COLO668 (cell line): Measurements from ENCODE around the gene TTC34.
"Not testable (repeated sequence)": the region's sequence is repeated elsewhere in the genome, so short reads cannot be mapped to it uniquely, and the experiment has no call there.

Experiments used
- DNase-seq: peaks from one replicate; lab custom pipeline; 2025; ENCODE audit not compliant: unreplicated experiment; lab: John Stamatoyannopoulos, UW

The TTC34 gene

DNA sequence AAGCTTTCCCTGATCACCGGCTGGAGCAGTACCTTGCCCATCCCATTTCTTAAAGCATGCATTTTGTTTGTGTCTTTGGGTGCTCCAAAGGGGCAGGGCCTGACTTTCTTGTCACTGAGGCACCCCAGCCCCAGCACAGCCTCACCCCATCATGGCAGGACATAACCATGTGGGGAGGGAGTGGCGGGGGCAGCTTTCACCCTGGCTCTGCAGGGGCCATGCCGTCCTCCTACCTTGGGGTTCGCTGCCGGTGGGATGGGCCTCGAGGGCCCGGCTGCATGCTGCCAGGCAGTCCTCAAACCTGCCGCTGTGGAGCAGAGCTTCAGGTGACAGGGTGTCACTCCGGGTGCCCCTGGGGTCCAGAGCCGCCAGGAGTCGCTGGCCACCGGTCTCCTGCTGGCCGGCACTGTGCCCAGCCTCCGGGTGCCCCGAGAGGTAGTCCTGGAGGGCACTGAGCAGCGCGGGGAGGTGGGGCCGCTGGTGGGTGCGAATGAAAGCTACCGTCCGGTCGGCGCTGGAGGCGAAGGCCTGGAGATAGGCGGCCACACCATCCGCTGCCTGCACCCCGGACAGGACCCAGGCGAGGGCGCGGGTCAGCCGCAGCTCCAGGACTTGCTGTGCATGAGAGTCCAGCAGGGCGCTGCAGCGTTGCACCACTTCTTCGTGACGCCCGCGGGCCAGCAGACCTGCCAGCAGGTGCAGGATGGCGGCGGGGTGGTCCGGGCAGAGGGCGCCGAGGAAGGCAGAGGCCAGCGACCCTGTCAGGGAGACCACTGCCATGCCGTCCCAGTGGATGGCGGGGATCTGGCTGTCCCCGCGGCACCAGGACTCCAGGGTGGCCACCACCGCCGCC is 1.5 kb downstream of the TTC34 start:
- no peak for DNase-seq

DNA sequence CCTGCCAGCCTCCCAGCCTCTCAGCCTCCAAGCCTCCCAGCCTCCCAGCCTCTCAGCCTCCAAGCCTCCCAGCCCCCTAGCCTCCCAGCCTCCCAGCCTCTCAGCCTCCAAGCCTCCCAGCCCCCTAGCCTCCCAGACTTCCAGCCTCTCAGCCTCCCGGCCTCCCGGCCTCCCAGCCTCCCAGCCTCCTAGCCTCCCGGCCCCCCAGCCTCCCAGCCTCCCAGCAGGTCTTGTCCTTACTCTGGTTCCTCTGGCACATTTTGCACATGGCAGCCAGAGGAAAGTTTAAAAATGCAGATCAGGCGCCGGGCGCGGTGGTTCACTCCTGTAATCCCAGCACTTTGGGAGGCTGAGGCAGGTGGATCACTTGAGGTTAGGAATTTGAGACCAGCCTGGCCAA is 2.5 kb downstream of the TTC34 start:
- DNase-seq, result not testable (repeated sequence)

- DNase-seq, result no peak
Measured at GRCh38 chr1:2797741-2798016, 3.8 kb downstream of the TTC34 start.

- no peak for DNase-seq
Measured at GRCh38 chr1:2796890-2797740, 4.4 kb downstream of the TTC34 start.

DNA sequence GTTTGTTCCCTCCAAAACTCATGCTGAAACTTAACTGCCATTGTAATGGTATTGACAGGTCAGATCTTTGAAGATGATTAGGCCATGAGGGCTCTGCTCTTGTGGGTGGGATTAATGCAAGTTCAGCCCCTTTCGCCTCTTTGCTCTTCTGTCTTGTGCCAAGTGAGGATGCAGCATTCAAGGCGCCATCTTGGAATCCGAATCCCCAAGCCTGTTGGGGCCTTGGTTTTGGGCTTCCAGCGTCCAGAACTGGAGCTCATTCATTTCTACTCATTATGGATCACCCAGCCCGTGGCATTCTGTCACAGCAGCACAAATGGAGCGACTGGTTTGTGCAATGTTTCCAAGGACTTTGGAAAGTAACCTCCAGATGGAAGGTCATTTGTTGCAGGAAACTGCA is 5.6 kb downstream of the TTC34 start:
- DNase-seq, result no peak

DNA sequence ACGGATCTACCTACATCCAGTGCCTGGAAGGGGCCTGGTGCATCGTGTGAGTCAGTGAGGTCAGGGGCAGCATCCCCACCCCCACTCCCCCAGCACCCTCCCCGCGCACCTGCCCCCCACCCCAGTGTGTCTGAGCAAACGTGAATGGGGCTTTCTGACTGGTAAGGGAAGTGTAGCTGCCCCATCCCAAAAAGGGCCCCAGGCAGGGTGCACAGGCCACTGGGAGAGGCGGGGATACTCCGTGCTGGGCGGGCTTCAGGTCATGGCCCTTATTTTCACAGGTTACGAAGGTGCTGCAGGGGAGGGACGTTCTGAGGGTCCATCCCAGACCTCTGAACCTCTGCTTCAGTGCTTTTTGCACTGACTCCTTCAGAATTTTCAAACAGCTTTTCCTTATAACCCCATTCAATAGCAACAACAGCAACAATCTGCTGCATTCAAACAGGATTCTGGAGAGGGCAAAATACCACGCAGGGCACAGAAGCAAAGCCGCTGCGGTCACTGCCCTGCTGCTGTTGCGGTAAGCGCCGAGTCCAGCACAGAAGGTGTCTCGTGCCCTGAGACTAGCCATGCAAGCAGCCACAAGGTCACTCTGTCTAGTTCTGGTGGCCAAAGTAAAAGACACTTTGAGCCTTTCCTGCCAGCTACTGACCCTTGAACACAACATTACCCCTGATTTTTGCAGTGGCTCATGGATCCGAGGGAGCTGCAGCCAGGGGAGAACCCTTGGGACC is 10.3 kb downstream of the TTC34 start:
- no peak for DNase-seq

DNA sequence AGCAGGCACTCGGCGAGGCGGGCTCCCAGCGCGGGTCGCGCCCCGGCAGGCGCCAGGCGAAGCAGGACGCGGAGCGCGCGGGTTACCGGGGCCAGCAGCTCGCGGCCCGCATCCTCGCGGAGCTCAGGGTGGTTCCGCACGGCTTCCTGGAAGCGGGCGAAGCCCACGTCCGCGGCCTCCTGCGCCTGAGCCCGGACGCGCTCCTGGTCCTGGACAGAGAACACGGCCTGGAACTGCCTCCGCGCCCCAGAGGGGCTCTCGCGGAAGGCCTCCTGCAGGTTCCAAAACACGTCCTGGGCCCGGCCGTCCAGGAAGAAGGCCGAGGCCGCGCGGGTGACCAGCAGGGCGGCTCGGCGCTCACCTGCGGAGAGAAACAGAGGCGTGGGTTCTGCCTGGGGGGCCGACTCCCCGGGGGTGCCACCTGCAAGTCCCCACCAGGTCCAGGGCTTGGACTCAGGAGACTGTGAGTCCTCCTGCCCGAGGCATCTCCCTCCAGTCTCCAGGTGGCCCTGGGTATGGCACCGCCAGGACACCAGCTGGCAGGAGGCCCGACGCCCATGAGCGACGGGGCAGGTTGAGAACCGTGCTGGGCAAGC is 11.4 kb downstream of the TTC34 start:
- DNase-seq, result no peak

- no peak for DNase-seq
Measured at GRCh38 chr1:2789164-2789985, 12.1 kb downstream of the TTC34 start.

DNA sequence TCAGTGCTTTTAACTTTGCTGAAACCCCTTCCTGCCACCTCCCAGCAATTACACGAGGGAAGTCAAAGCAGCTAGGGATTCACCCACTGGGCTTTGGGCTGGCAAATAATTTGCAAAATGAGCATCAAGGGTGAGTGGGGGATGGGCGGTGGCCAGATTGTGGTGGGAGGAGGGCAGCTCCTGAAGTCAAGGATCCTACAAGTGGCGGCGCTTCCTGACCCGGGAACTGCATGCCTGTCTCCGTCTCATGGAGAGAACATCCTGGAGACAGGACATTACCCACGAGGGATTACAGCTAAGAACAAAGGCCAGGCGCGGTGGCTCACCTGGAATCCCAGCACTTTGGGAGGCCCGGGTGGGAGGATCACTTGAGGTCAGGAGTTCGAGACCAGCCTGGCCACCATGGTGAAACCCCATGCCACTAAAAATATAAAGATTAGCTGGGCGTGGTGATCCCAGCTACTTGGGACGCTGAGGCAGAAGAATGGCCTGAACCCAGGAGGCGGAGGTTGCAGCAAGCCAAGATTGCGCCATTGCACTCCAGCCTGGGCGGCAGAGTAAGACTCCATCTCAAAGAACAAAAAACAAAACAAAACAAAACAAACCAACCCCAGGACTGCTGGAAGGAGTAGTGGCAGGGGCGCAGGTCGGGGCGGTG is 12.9 kb downstream of the TTC34 start:
- no peak for DNase-seq

- no peak for DNase-seq
Measured at GRCh38 chr1:2787163-2787911, 14.2 kb downstream of the TTC34 start.

- peak; percentile 54 for DNase-seq
Measured at GRCh38 chr1:2786329-2787162, 14.9 kb downstream of the TTC34 start.

DNA sequence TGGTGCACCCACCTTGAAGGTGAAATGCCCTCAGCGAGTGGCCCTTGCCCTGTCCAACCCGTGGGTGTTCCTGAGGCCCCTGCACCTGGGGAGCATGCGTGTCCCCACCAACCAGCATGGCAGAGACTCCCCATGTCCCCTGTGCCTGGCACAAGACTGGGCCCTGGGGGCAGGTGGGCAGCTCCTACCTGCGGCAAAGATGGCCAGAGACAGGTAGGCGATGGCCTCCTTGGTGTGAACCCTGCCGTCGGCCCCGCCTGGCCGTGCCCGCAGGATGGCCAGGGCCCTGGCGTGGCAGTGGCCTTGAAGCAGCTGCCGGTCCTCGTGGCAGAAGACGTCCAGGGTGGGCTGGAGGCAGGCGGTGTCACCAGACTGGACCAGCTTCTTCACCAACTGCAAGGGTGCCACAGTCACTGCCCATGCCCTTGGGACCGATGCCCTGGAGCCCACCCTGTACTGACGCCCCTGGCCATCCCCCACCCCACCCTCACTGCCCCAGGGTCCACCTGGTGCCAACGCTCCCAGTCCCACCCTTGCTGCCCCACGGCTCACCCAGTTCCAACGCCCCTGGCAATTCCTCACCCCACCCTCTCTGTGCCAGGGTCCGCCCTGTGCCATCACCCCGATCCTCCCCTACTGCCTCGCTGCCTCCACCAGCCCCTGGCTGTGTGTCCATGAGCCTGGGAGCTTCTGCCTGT is 15.7 kb downstream of the TTC34 start:
- no peak for DNase-seq

GRCh38 chr1:2784854-2785630 is 16.5 kb downstream of the TTC34 start:
- DNase-seq, result no peak

GRCh38 chr1:2783435-2784397 is 17.8 kb downstream of the TTC34 start:
- no peak for DNase-seq

GRCh38 chr1:2783069-2783434 is 18.4 kb downstream of the TTC34 start:
- DNase-seq, result no peak

GRCh38 chr1:2781627-2782026 is 19.9 kb downstream of the TTC34 start:
- no peak for DNase-seq
